H1 (cell line): ENCODE results near the gene PVR. TPM values are rescaled to one million over a fixed set of nuclear protein-coding genes. Genes with fewer than 3 reads are reported as not detected.

Experiments used
- CTCF ChIA-PET: fragments of 300-600 bp; sonication (Branson Sonifier 250); formaldehyde crosslinking; loops from one replicate; lab custom pipeline; 2021; ENCODE audit not compliant: partially characterized antibody; lab: Charles Lee
- POLR2A ChIA-PET: fragments of 300-600 bp; sonication (Branson Sonifier 250); formaldehyde crosslinking; loops from one replicate; lab custom pipeline; 2021; ENCODE audit warnings: inconsistent platforms; ENCODE audit not compliant: partially characterized antibody; lab: Charles Lee
- DNase-seq, 2 experiments: peaks; one replicate each; pipeline versions ENCODE4 v3.0.0 to v3.0.0-alpha.2; 2010 to 2022; ENCODE audit warnings: low spot score in 2 of 2, low read depth in 1 of 2, mixed read lengths in 1 of 2
- FAIRE-seq: peaks from 2 replicates; lab custom pipeline; 2011; peaks lifted over from hg19 to GRCh38; lab: Jason Lieb, UNC
- H2AFZ ChIP-seq: 2 replicates; pipeline ENCODE4 v1.8.1; 2012; ENCODE audit warnings: low read length, inconsistent platforms
- H2AK5ac ChIP-seq: 2 replicates; pipeline ENCODE4 v1.6.1; 2013; ENCODE audit warnings: low read depth, low read length
- H2BK120ac ChIP-seq: replicated peaks from 2 replicates; pipeline ENCODE3; 2013; ENCODE audit warnings: low read depth, low read length, inconsistent platforms
- H2BK12ac ChIP-seq: 2 replicates; pipeline ENCODE4 v1.6.1; 2013; ENCODE audit warnings: low read depth, low read length
- H2BK15ac ChIP-seq: 2 replicates; pipeline ENCODE4 v1.6.1; 2013; ENCODE audit warnings: low read length
- H2BK20ac ChIP-seq: 2 replicates; pipeline ENCODE4 v1.6.1; 2013; ENCODE audit warnings: low read length
- H2BK5ac ChIP-seq: 2 replicates; pipeline ENCODE4 v1.6.1; 2013; ENCODE audit warnings: low read depth, low read length
- H3K14ac ChIP-seq: 2 replicates; pipeline ENCODE4 v1.6.1; 2013; ENCODE audit warnings: inconsistent platforms; ENCODE audit not compliant: insufficient read length
- H3K18ac ChIP-seq: 2 replicates; pipeline ENCODE4 v1.6.1; 2013; ENCODE audit warnings: low read length; ENCODE audit errors: extremely low read depth
- H3K23ac ChIP-seq: 2 replicates; pipeline ENCODE4 v1.6.1; 2013; ENCODE audit warnings: inconsistent platforms; ENCODE audit not compliant: insufficient read length
- H3K23me2 ChIP-seq: 2 replicates; pipeline ENCODE4 v1.6.1; 2013; ENCODE audit warnings: low read depth, low read length
- H3K27ac ChIP-seq: 2 replicates; pipeline ENCODE4 v1.6.1; 2011; ENCODE audit warnings: low read depth, low read length, inconsistent platforms
- H3K27me3 ChIP-seq, 4 experiments: replicated peaks in 1 of 4; 1 replicate in 1 of 4; 2 replicates in 3 of 4; pipeline versions ENCODE4 v1.6.1 to v1.8.1; 2011 to 2013; ENCODE audit warnings: low read length in 3 of 4, mild to moderate bottlenecking in 3 of 4, inconsistent platforms in 2 of 4, mixed read lengths in 2 of 4, moderate library complexity in 1 of 4; ENCODE audit not compliant: control insufficient read depth in 3 of 4, insufficient read depth in 3 of 4; ENCODE audit errors: extremely low read depth in 1 of 4
- H3K36me3 ChIP-seq, 4 experiments: 2 replicates each; pipeline versions ENCODE4 v1.6.1 to v1.8.1; 2011 to 2013; ENCODE audit warnings: mild to moderate bottlenecking in 4 of 4, low read length in 3 of 4, moderate library complexity in 2 of 4, control low read depth in 1 of 4, inconsistent platforms in 1 of 4; ENCODE audit not compliant: insufficient read depth in 4 of 4, control insufficient read depth in 2 of 4
- H3K4ac ChIP-seq: replicated peaks from 2 replicates; pipeline ENCODE3; 2013; ENCODE audit warnings: low read length, low read depth, mixed read lengths, inconsistent platforms; ENCODE audit not compliant: insufficient read length
- H3K4me1 ChIP-seq, 4 experiments: replicated peaks in 1 of 4; 1 replicate in 1 of 4; 2 replicates in 3 of 4; pipeline versions ENCODE4 v1.6.1 to v1.8.1; 2011 to 2013; ENCODE audit warnings: low read length in 3 of 4, inconsistent platforms in 2 of 4, mixed read lengths in 1 of 4; ENCODE audit not compliant: insufficient read depth in 4 of 4, control insufficient read depth in 3 of 4
- H3K4me2 ChIP-seq, 2 experiments: 2 replicates each; pipeline versions ENCODE4 v1.6.1 to v1.8.1; 2011 to 2013; ENCODE audit warnings: low read depth in 2 of 2, low read length in 2 of 2, control low read depth in 1 of 2, inconsistent platforms in 1 of 2, mild to moderate bottlenecking in 1 of 2; ENCODE audit not compliant: insufficient read depth in 1 of 2
- H3K4me3 ChIP-seq, 4 experiments: fragments of 200-600, 300-600 bp in 1 of 4; sonication (generic), shearing (Covaris generic), sonication (Bioruptor Twin) in 1 of 4; 2 replicates each; pipeline versions ENCODE4 v1.5.1 to v1.8.1; 2011 to 2016; ENCODE audit warnings: low read length in 4 of 4, low read depth in 3 of 4, control low read depth in 2 of 4, inconsistent platforms in 2 of 4, mild to moderate bottlenecking in 2 of 4, mixed read lengths in 1 of 4, moderate library complexity in 1 of 4; ENCODE audit not compliant: insufficient read depth in 2 of 4; ENCODE audit errors: extremely low read depth in 1 of 4
- H3K56ac ChIP-seq: replicated peaks from 2 replicates; pipeline ENCODE3; 2013; ENCODE audit warnings: low read depth, mild to moderate bottlenecking, mixed read lengths, low read length, inconsistent platforms; ENCODE audit not compliant: insufficient read length
- H3K79me1 ChIP-seq: 2 replicates; pipeline ENCODE4 v1.6.1; 2013; ENCODE audit warnings: low read depth, low read length, control low read depth
- H3K79me2 ChIP-seq, 2 experiments: 2 replicates each; pipeline versions ENCODE4 v1.6.1 to v1.8.1; 2012 to 2013; ENCODE audit warnings: low read length in 2 of 2, mild to moderate bottlenecking in 2 of 2, inconsistent platforms in 1 of 2; ENCODE audit not compliant: insufficient read depth in 2 of 2, control insufficient read depth in 1 of 2
- H3K9ac ChIP-seq, 4 experiments: replicated peaks in 1 of 4; 1 replicate in 1 of 4; 2 replicates in 3 of 4; pipeline versions ENCODE4 v1.6.1 to v1.8.1; 2011 to 2013; ENCODE audit warnings: low read depth in 3 of 4, low read length in 3 of 4, control low read depth in 2 of 4, mild to moderate bottlenecking in 2 of 4, moderate library complexity in 2 of 4, inconsistent platforms in 1 of 4; ENCODE audit errors: extremely low read depth in 1 of 4
- H3K9me3 ChIP-seq, 2 experiments: 2 replicates each; pipeline versions ENCODE4 v1.6.1 to v1.8.1; 2012 to 2013; ENCODE audit warnings: mild to moderate bottlenecking in 2 of 2, moderate library complexity in 2 of 2, control low read depth in 1 of 2, inconsistent platforms in 1 of 2, low read depth in 1 of 2, low read length in 1 of 2, mixed read lengths in 1 of 2; ENCODE audit not compliant: insufficient read depth in 2 of 2
- H4K20me1 ChIP-seq, 2 experiments: replicated peaks in 1 of 2; 2 replicates each; pipeline versions ENCODE3 to v1.8.1; 2011 to 2013; ENCODE audit warnings: inconsistent platforms in 2 of 2, low read length in 2 of 2, mild to moderate bottlenecking in 1 of 2; ENCODE audit not compliant: insufficient read depth in 2 of 2, control insufficient read depth in 1 of 2
- H4K5ac ChIP-seq: 2 replicates; pipeline ENCODE4 v1.6.1; 2013; ENCODE audit warnings: low read length, low read depth, mixed read lengths, inconsistent platforms; ENCODE audit not compliant: insufficient read length
- H4K8ac ChIP-seq: 2 replicates; pipeline ENCODE4 v1.8.0; 2013; ENCODE audit warnings: mild to moderate bottlenecking, moderate library complexity, low read length, inconsistent platforms; ENCODE audit not compliant: insufficient read depth; ENCODE audit errors: extremely low read depth
- H4K91ac ChIP-seq: replicated peaks from 2 replicates; pipeline ENCODE3; 2013; ENCODE audit warnings: low read length, mixed read lengths, inconsistent platforms; ENCODE audit not compliant: insufficient read length
- BCL11A ChIP-seq, 2 experiments: IDR thresholded peaks; one replicate each; pipeline ENCODE4 v1.6.1; 2011; ENCODE audit warnings: low read depth in 2 of 2, low read length in 2 of 2, mild to moderate bottlenecking in 2 of 2
- CTCF ChIP-seq, 3 experiments: IDR thresholded peaks; 1 replicate in 2 of 3; 2 replicates in 1 of 3; pipeline versions ENCODE4 v1.5.1 to v1.6.1; 2011; ENCODE audit warnings: low read length in 3 of 3, mild to moderate bottlenecking in 3 of 3, inconsistent platforms in 2 of 3, low read depth in 1 of 3, moderate library complexity in 1 of 3; ENCODE audit not compliant: insufficient read depth in 1 of 3; ENCODE audit errors: control extremely low read depth in 1 of 3
- KDM1A ChIP-seq: fragments of 200-600, 300-600 bp; sonication (generic); IDR thresholded peaks from 2 replicates; pipeline ENCODE4 v1.7.1; 2016; ENCODE audit warnings: mild to moderate bottlenecking, low read length, borderline replicate concordance
- MAFK ChIP-seq: IDR thresholded peaks from 2 replicates; pipeline ENCODE4 v1.6.1; 2012; ENCODE audit warnings: low read depth, mild to moderate bottlenecking, improper control_type of control experiment, low read length
- NANOG ChIP-seq: IDR thresholded peaks from 2 replicates; pipeline ENCODE4 v1.6.1; 2011; ENCODE audit warnings: low read length, low read depth, mild to moderate bottlenecking, inconsistent platforms; ENCODE audit not compliant: insufficient read depth, poor library complexity, severe bottlenecking
- POLR2A ChIP-seq, 2 experiments: IDR thresholded peaks; 1 replicate in 1 of 2; 2 replicates in 1 of 2; pipeline ENCODE4 v1.6.1; 2011; ENCODE audit warnings: low read depth in 2 of 2, low read length in 2 of 2, mild to moderate bottlenecking in 2 of 2; ENCODE audit errors: control extremely low read depth in 1 of 2
- RBBP5 ChIP-seq: IDR thresholded peaks from 2 replicates; pipeline ENCODE4 v1.7.1; 2012; ENCODE audit warnings: low read depth, mild to moderate bottlenecking, inconsistent platforms, low read length, moderate library complexity, borderline replicate concordance
- SAP30 ChIP-seq: fragments of 300-600 bp; sonication (generic); IDR thresholded peaks from 2 replicates; pipeline ENCODE4 v1.7.1; 2012; ENCODE audit warnings: low read length, moderate library complexity, mild to moderate bottlenecking, inconsistent platforms; ENCODE audit not compliant: insufficient read depth, insufficient replicate concordance
- SP1 ChIP-seq: IDR thresholded peaks from 2 replicates; pipeline ENCODE4 v1.6.1; 2011; ENCODE audit warnings: low read depth, low read length
- USF2 ChIP-seq: IDR thresholded peaks from 2 replicates; pipeline ENCODE4 v1.6.1; 2011; ENCODE audit warnings: low read length, improper control_type of control experiment
- WGBS, 2 experiments: shearing (Covaris generic) in 1 of 2; methylation state at CpG; one replicate each; pipeline versions ENCODE4 v1.1.6 to v1.1.7; 2013 to 2015; ENCODE audit warnings: low lambda C conversion rate in 2 of 2, mixed read lengths in 2 of 2, inconsistent platforms in 1 of 2, low coverage in 1 of 2, missing lambda C conversion rate in 1 of 2; ENCODE audit not compliant: insufficient replicate concordance in 2 of 2, insufficient coverage in 1 of 2, insufficient read length in 1 of 2; ENCODE audit errors: extremely low coverage in 1 of 2, missing lambda C conversion rate in 1 of 2; 5-methylcytosine and 5-hydroxymethylcytosine counted together
- polyA plus RNA-seq, 7 experiments: library from polyadenylated mRNA; depleted of rRNA in 3 of 7; stranded (reverse) in 5 of 7; unstranded in 2 of 7; fragments of >200 nt in 5 of 7; fragments of 200-250 nt in 2 of 7; gene quantifications; 1 replicate in 5 of 7; 2 replicates in 1 of 7; 4 replicates in 1 of 7; pipeline versions ENCODE4 v1.2.1 to v1.2.3, GENCODE V29; 2011 to 2013; ENCODE audit warnings: missing spikeins in 2 of 7, mixed read lengths in 2 of 7
- total RNA-seq: library from RNA; stranded (reverse); fragmentation: NEBNext Ultra II Directional; extraction: Animal tissue kit (Norgen Biotek cat#: 25700); gene quantifications from 2 replicates; pipeline ENCODE4 v1.2.1, GENCODE V29; 2021

PVR gene
- total and polyA plus RNA-seq, 2 of the 8 experiments (the other 6 are each of a cell fraction or from before 2014, with no cell fraction given), result 13.3 to 14.8 TPM

- Histone ChIP-seq H3K27me3 (no peaks in the 10 kb centered on the region), H2BK12ac (no peak overlapping the region), H3K9ac (no peak overlapping the region), H3K56ac (no peak overlapping the region), H3K79me2 (no peaks in the 10 kb centered on the region), H3K9me3 (no peaks in the 10 kb centered on the region), H3K27ac (no peak overlapping the region), H2BK20ac (no peak overlapping the region), H3K18ac (no peak overlapping the region), H3K23me2 (no peaks in the 10 kb centered on the region), H2AFZ (no peak overlapping the region), H4K5ac (no peak overlapping the region), H3K4ac (no peak overlapping the region), H3K4me1 (no peaks in the 10 kb centered on the region; a peak in 1 of 7 replicates), H3K4me2 (no peak overlapping the region), H3K79me1 (no peaks in the 10 kb centered on the region; the same call in 1 of the 2 replicates), H3K4me3 (no peak overlapping the region), H2BK15ac (no peak overlapping the region), H2AK5ac (no peak overlapping the region), H2BK5ac (no peak overlapping the region), H3K14ac (no peak overlapping the region), H4K91ac (no peak overlapping the region), H4K8ac (no peak overlapping the region), H4K20me1 (no peaks in the 10 kb centered on the region), H3K36me3 (no peaks in the 10 kb centered on the region), H2BK120ac (no peak overlapping the region), H3K23ac (no peak overlapping the region)
- POLR2A ChIA-PET, result interaction anchor here (0.7 to 1.2 kb wide), 2 partner anchors 76 to 166 kb away, joined by 3 to 5 read pairs; no protein-coding TSS in a partner anchor
- WGBS, 2 experiments, result 90% methylated on average over 2 of the region's 2 CpGs; no CpG with 5 or more reads in 1 of the 2 experiments
- FAIRE-seq, result no peak
- no peak for DNase-seq
- CTCF ChIA-PET, result interaction anchor here (0.7 to 2.2 kb wide), 10 partner anchors 8 to 128 kb away, joined by 3 to 8 read pairs (median 5); no protein-coding TSS in a partner anchor
- TF ChIP-seq KDM1A, result no peak
- TF ChIP-seq SAP30, result no peak
- no peak for TF ChIP-seq MAFK
- no peak for TF ChIP-seq CTCF (IDR thresholded peaks at IDR 0.05; ENCODE audit: control extremely low read depth in 1 of 3, insufficient read depth in 1 of 3, low read depth in 1 of 3, low read length in 3 of 3)
- no peak for TF ChIP-seq POLR2A (IDR thresholded peaks at IDR 0.05; ENCODE audit: control extremely low read depth in 1 of 2, low read depth in 2 of 2, low read length in 2 of 2)
- no peak for TF ChIP-seq RBBP5
- TF ChIP-seq NANOG, result no peak
- TF ChIP-seq USF2, result no peak
- no peak for TF ChIP-seq SP1
- TF ChIP-seq BCL11A (IDR thresholded peaks at IDR 0.05; ENCODE audit: low read depth in 2 of 2, low read length in 2 of 2), result no peak
Measured at GRCh38 chr19:44682807-44683206, 39.1 kb downstream of the PVR start.
